Measurements from ENCODE around the gene TGFBR3.

TGFBR3 gene

GRCh38 chr1:91897016-91897415 lies 11.1 kb upstream of the TGFBR3 start:
- Histone ChIP-seq H4K12ac (ENCODE audit: low read depth, low read length) (no peak overlapping the region), H2AK5ac (ENCODE audit: low read length) (no peak overlapping the region), H4K8ac (ENCODE audit: low read depth, low read length) (no peak overlapping the region), H3K14ac (ENCODE audit: low read length) (no peak overlapping the region), H2BK12ac (ENCODE audit: low read length) (no peak overlapping the region), H3K9ac (ENCODE audit: low read length) (no peak overlapping the region), H3K79me1 (ENCODE audit: low read length) (no peaks in the 10 kb centered on the region), H3K4me3 (ENCODE audit: low read depth, low read length) (no peak overlapping the region), H2BK120ac (ENCODE audit: insufficient read depth, low read length, poor library complexity) (no peak overlapping the region), H3K9me3 (ENCODE audit: insufficient read depth, low read depth, low read length) (no peaks in the 10 kb centered on the region), H2BK5ac (ENCODE audit: low read depth, low read length, poor library complexity) (no peak overlapping the region), H3K4me2 (ENCODE audit: low read length) (no peak overlapping the region), H3K23ac (ENCODE audit: low read length) (no peak overlapping the region), H3K36me3 (ENCODE audit: control insufficient read depth in 1 of 2, insufficient read depth in 2 of 2, low read length in 2 of 2) (no peaks in the 10 kb centered on the region), H3K27ac (ENCODE audit: low read depth, low read length) (no peak overlapping the region), H3K4ac (ENCODE audit: low read depth, low read length) (no peak overlapping the region), H3K18ac (ENCODE audit: low read length) (no peak overlapping the region), H3K79me2 (ENCODE audit: control insufficient read depth, insufficient read depth, low read length, poor library complexity) (no peaks in the 10 kb centered on the region), H3K27me3 (ENCODE audit: insufficient read depth, low read length) (no peaks in the 10 kb centered on the region), H3K4me1 (ENCODE audit: control insufficient read depth in 1 of 2, insufficient read depth in 2 of 2, low read length in 2 of 2) (no peaks in the 10 kb centered on the region), H4K91ac (ENCODE audit: low read depth, low read length) (no peak overlapping the region), H2AFZ (ENCODE audit: insufficient read depth, low read length, poor library complexity) (no peak overlapping the region)
- peak in 1 of 2 donors; percentile 58 for DNase-seq
- no CpG with 5 or more reads among the region's 5 CpGs for WGBS (ENCODE audit: extremely low coverage, insufficient coverage, insufficient read length)

- Histone ChIP-seq H3K4me1 (ENCODE audit: control insufficient read depth in 1 of 2, insufficient read depth in 2 of 2, low read length in 2 of 2) (no peaks in the 10 kb centered on the region), H4K12ac (ENCODE audit: low read depth, low read length) (no peak overlapping the region), H2BK12ac (ENCODE audit: low read length) (no peak overlapping the region), H3K18ac (ENCODE audit: low read length) (no peak overlapping the region), H4K91ac (ENCODE audit: low read depth, low read length) (no peak overlapping the region), H2BK5ac (ENCODE audit: low read depth, low read length, poor library complexity) (no peak overlapping the region), H3K27me3 (ENCODE audit: insufficient read depth, low read length) (no peaks in the 10 kb centered on the region), H3K79me1 (ENCODE audit: low read length) (no peaks in the 10 kb centered on the region), H3K79me2 (ENCODE audit: control insufficient read depth, insufficient read depth, low read length, poor library complexity) (no peaks in the 10 kb centered on the region), H4K8ac (ENCODE audit: low read depth, low read length) (no peak overlapping the region), H3K9ac (ENCODE audit: low read length) (no peak overlapping the region), H3K27ac (ENCODE audit: low read depth, low read length) (no peak overlapping the region), H3K36me3 (ENCODE audit: control insufficient read depth in 1 of 2, insufficient read depth in 2 of 2, low read length in 2 of 2) (no peaks in the 10 kb centered on the region), H3K4me3 (ENCODE audit: low read depth, low read length) (no peak overlapping the region), H3K23ac (ENCODE audit: low read length) (no peak overlapping the region), H3K9me3 (ENCODE audit: insufficient read depth, low read depth, low read length) (no peaks in the 10 kb centered on the region), H2AK5ac (ENCODE audit: low read length) (no peak overlapping the region), H3K14ac (ENCODE audit: low read length) (no peak overlapping the region), H2AFZ (ENCODE audit: insufficient read depth, low read length, poor library complexity) (no peak overlapping the region), H3K4ac (ENCODE audit: low read depth, low read length) (no peak overlapping the region), H3K4me2 (ENCODE audit: low read length) (no peak overlapping the region), H2BK120ac (ENCODE audit: insufficient read depth, low read length, poor library complexity) (no peak overlapping the region)
- no CpG with 5 or more reads among the region's 2 CpGs for WGBS (ENCODE audit: extremely low coverage, insufficient coverage, insufficient read length)
- DNase-seq: no peak
Measured at GRCh38 chr1:91895832-91896556, 10.0 kb upstream of the TGFBR3 start.

GRCh38 chr1:91894036-91894761 lies 8.2 kb upstream of the TGFBR3 start:
- Histone ChIP-seq H3K79me2 (ENCODE audit: control insufficient read depth, insufficient read depth, low read length, poor library complexity) (no peaks in the 10 kb centered on the region), H3K9me3 (ENCODE audit: insufficient read depth, low read depth, low read length) (no peaks in the 10 kb centered on the region), H4K12ac (ENCODE audit: low read depth, low read length) (no peak overlapping the region), H4K91ac (ENCODE audit: low read depth, low read length) (no peak overlapping the region), H3K18ac (ENCODE audit: low read length) (no peak overlapping the region), H2BK120ac (ENCODE audit: insufficient read depth, low read length, poor library complexity) (no peak overlapping the region), H3K9ac (ENCODE audit: low read length) (no peak overlapping the region), H3K4me3 (ENCODE audit: low read depth, low read length) (no peak overlapping the region), H3K4me1 (ENCODE audit: control insufficient read depth in 1 of 2, insufficient read depth in 2 of 2, low read length in 2 of 2) (no peaks in the 10 kb centered on the region), H2BK5ac (ENCODE audit: low read depth, low read length, poor library complexity) (no peak overlapping the region), H3K27me3 (ENCODE audit: insufficient read depth, low read length) (no peaks in the 10 kb centered on the region), H3K79me1 (ENCODE audit: low read length) (no peaks in the 10 kb centered on the region), H3K14ac (ENCODE audit: low read length) (no peak overlapping the region), H3K36me3 (ENCODE audit: control insufficient read depth in 1 of 2, insufficient read depth in 2 of 2, low read length in 2 of 2) (no peaks in the 10 kb centered on the region), H2AK5ac (ENCODE audit: low read length) (no peak overlapping the region), H3K4ac (ENCODE audit: low read depth, low read length) (no peak overlapping the region), H2BK12ac (ENCODE audit: low read length) (no peak overlapping the region), H3K27ac (ENCODE audit: low read depth, low read length) (no peak overlapping the region), H4K8ac (ENCODE audit: low read depth, low read length) (no peak overlapping the region), H2AFZ (ENCODE audit: insufficient read depth, low read length, poor library complexity) (no peak overlapping the region), H3K4me2 (ENCODE audit: low read length) (no peak overlapping the region), H3K23ac (ENCODE audit: low read length) (no peak overlapping the region)
- peak; percentile 40 to 81 for DNase-seq
- no CpG with 5 or more reads among the region's 5 CpGs for WGBS (ENCODE audit: extremely low coverage, insufficient coverage, insufficient read length)

GRCh38 chr1:91891969-91892368 lies 6.0 kb upstream of the TGFBR3 start:
- H3K4me2 ChIP-seq (ENCODE audit: low read length): no peak overlapping the region
- WGBS (ENCODE audit: extremely low coverage, insufficient coverage, insufficient read length): no CpG with 5 or more reads among the region's 1 CpG
- no peak overlapping the region for H4K91ac ChIP-seq (ENCODE audit: low read depth, low read length)

More at GRCh38 chr1:91891969-91892368, 6.0 kb upstream of the TGFBR3 start:
- Histone ChIP-seq H3K79me2 (ENCODE audit: control insufficient read depth, insufficient read depth, low read length, poor library complexity) (no peaks in the 10 kb centered on the region), H3K18ac (ENCODE audit: low read length) (no peak overlapping the region), H2BK5ac (ENCODE audit: low read depth, low read length, poor library complexity) (no peak overlapping the region), H3K27ac (ENCODE audit: low read depth, low read length) (no peak overlapping the region), H2AFZ (ENCODE audit: insufficient read depth, low read length, poor library complexity) (no peak overlapping the region), H3K9ac (ENCODE audit: low read length) (no peak overlapping the region), H4K12ac (ENCODE audit: low read depth, low read length) (no peak overlapping the region), H3K27me3 (ENCODE audit: insufficient read depth, low read length) (no peaks in the 10 kb centered on the region), H2AK5ac (ENCODE audit: low read length) (no peak overlapping the region), H3K4me1 (ENCODE audit: control insufficient read depth in 1 of 2, insufficient read depth in 2 of 2, low read length in 2 of 2) (no peaks in the 10 kb centered on the region), H2BK12ac (ENCODE audit: low read length) (no peak overlapping the region), H4K8ac (ENCODE audit: low read depth, low read length) (no peak overlapping the region), H3K4ac (ENCODE audit: low read depth, low read length) (no peak overlapping the region), H3K4me3 (ENCODE audit: low read depth, low read length) (no peak overlapping the region), H2BK120ac (ENCODE audit: insufficient read depth, low read length, poor library complexity) (no peak overlapping the region), H3K23ac (ENCODE audit: low read length) (no peak overlapping the region), H3K36me3 (ENCODE audit: control insufficient read depth in 1 of 2, insufficient read depth in 2 of 2, low read length in 2 of 2) (no peaks in the 10 kb centered on the region), H3K79me1 (ENCODE audit: low read length) (no peaks in the 10 kb centered on the region), H3K9me3 (ENCODE audit: insufficient read depth, low read depth, low read length) (no peaks in the 10 kb centered on the region), H3K14ac (ENCODE audit: low read length) (no peak overlapping the region)
- DNase-seq: no peak

Measured in trophoblast cell (in vitro differentiated cells and primary cell).